Neural cell (in vitro differentiated cells): ENCODE measurements around the gene TSPEAR. TPM values are rescaled to one million over a fixed set of nuclear protein-coding genes. Genes with fewer than 3 reads are reported as not detected.

Experiments used
- H2AFZ ChIP-seq: fragments of 200-600, 300-800 bp; sonication (generic), shearing (Covaris generic); 2 replicates; pipeline ENCODE4 v1.6.0; 2014; ENCODE audit warnings: low read depth, mild to moderate bottlenecking, antibody characterized with exemption, low read length, moderate library complexity
- H3F3A ChIP-seq: fragments of 200-600 bp; shearing (Covaris generic); 2 replicates; pipeline ENCODE4 v1.6.1; 2016; ENCODE audit warnings: mild to moderate bottlenecking, moderate library complexity, mixed read lengths, antibody characterized with exemption, low read length; ENCODE audit not compliant: insufficient read depth, poor library complexity, severe bottlenecking
- H3K27ac ChIP-seq: fragments of 200-600, 300-800 bp; sonication (generic), shearing (Covaris generic); 2 replicates; pipeline ENCODE4 v1.5.1; 2014; ENCODE audit warnings: mild to moderate bottlenecking, low read length, moderate library complexity
- H3K27me3 ChIP-seq: fragments of 300-800, 200-600 bp; sonication (generic), shearing (Covaris generic); 2 replicates; pipeline ENCODE4 v1.6.0; 2014; ENCODE audit warnings: mild to moderate bottlenecking, low read depth, low read length, moderate library complexity; ENCODE audit not compliant: insufficient read depth
- H3K36me3 ChIP-seq: fragments of 300-800, 200-600 bp; sonication (generic), shearing (Covaris generic); 2 replicates; pipeline ENCODE4 v1.5.1; 2014; ENCODE audit warnings: mild to moderate bottlenecking, antibody characterized with exemption, low read length, moderate library complexity; ENCODE audit not compliant: insufficient read depth
- H3K4me2 ChIP-seq: fragments of 300-800, 200-600 bp; sonication (generic), shearing (Covaris generic); 2 replicates; pipeline ENCODE4 v1.6.0; 2014; ENCODE audit warnings: mild to moderate bottlenecking, low read length
- H3K4me3 ChIP-seq: fragments of 300-800, 200-600 bp; sonication (generic), shearing (Covaris generic); 2 replicates; pipeline ENCODE4 v1.5.1; 2014; ENCODE audit warnings: mild to moderate bottlenecking, low read length, moderate library complexity
- H3K79me2 ChIP-seq: fragments of 200-600 bp; shearing (Covaris generic); replicated peaks from 2 replicates; pipeline ENCODE4 v1.6.0; 2014; ENCODE audit warnings: mild to moderate bottlenecking, low read length, moderate library complexity; ENCODE audit not compliant: insufficient read depth
- H3K9ac ChIP-seq: fragments of 300-800, 200-600 bp; sonication (generic), shearing (Covaris generic); 2 replicates; pipeline ENCODE4 v1.6.1; 2016; ENCODE audit warnings: mild to moderate bottlenecking, low read length, mixed read lengths
- H3K9me2 ChIP-seq: fragments of 200-600 bp; shearing (Covaris generic); 2 replicates; pipeline ENCODE4 v1.6.1; 2016; ENCODE audit warnings: mild to moderate bottlenecking, low read length, mixed read lengths; ENCODE audit not compliant: insufficient read depth
- H3K9me3 ChIP-seq: fragments of 200-600, 300-800 bp; sonication (generic), shearing (Covaris generic); 2 replicates; pipeline ENCODE4 v1.6.1; 2016; ENCODE audit warnings: mild to moderate bottlenecking, mixed run types, low read length, moderate library complexity, mixed read lengths
- H4K20me1 ChIP-seq: fragments of 200-600 bp; shearing (Covaris generic); 2 replicates; pipeline ENCODE4 v1.6.1; 2016; ENCODE audit warnings: mild to moderate bottlenecking, mixed run types; ENCODE audit not compliant: insufficient read depth
- EP300 ChIP-seq: fragments of 450-650 bp; conservative IDR thresholded peaks from 2 replicates; pipeline ENCODE4 v1.6.1; 2014; ENCODE audit warnings: antibody characterized with exemption, mild to moderate bottlenecking, moderate library complexity; ENCODE audit not compliant: poor library complexity, severe bottlenecking
- EZH2 ChIP-seq: fragments of 200-600, 300-800 bp; shearing (Covaris generic), sonication (generic); IDR thresholded peaks from 2 replicates; pipeline ENCODE4 v1.6.1; 2014; ENCODE audit warnings: antibody characterized with exemption, low read length, borderline replicate concordance, mild to moderate bottlenecking; ENCODE audit not compliant: insufficient read depth, poor library complexity, severe bottlenecking
- MXI1 ChIP-seq: fragments of 450-650 bp; conservative IDR thresholded peaks from 2 replicates; pipeline ENCODE4 v1.6.1; 2014; ENCODE audit warnings: antibody characterized with exemption, mild to moderate bottlenecking; ENCODE audit not compliant: poor library complexity, severe bottlenecking
- POLR2AphosphoS5 ChIP-seq: IDR thresholded peaks from 2 replicates; pipeline ENCODE4 v1.6.1; 2012
- RAD21 ChIP-seq: fragments of 450-650 bp; conservative IDR thresholded peaks from 2 replicates; pipeline ENCODE4 v1.6.1; 2014; ENCODE audit warnings: antibody characterized with exemption, mild to moderate bottlenecking, moderate library complexity
- SMC3 ChIP-seq: fragments of 450-650 bp; conservative IDR thresholded peaks from 2 replicates; pipeline ENCODE4 v1.6.1; 2014; ENCODE audit warnings: antibody characterized with exemption, mild to moderate bottlenecking, moderate library complexity; ENCODE audit not compliant: poor library complexity
- TAF1 ChIP-seq: IDR thresholded peaks from 2 replicates; pipeline ENCODE4 v1.6.1; 2012; ENCODE audit warnings: low read depth
- polyA plus RNA-seq: library from polyadenylated mRNA; depleted of rRNA; stranded (reverse); fragments of >200 nt; gene quantifications from 2 replicates; pipeline ENCODE4 v1.2.3, GENCODE V29; 2014
- TF ChIP-seq, protein P1 (sequence below): IDR thresholded peaks from 2 replicates; pipeline ENCODE4 v1.6.1; 2012; ENCODE audit warnings: borderline replicate concordance
- TF ChIP-seq, protein P2 (sequence below): fragments of 450-650 bp; IDR thresholded peaks from 2 replicates; pipeline ENCODE4 v1.5.1; 2014; ENCODE audit warnings: antibody characterized with exemption, mild to moderate bottlenecking, moderate library complexity; ENCODE audit not compliant: poor library complexity, severe bottlenecking

Gene TSPEAR
- polyA plus RNA-seq, 1 donor from 2014 or later: 0.19 TPM

DNA sequence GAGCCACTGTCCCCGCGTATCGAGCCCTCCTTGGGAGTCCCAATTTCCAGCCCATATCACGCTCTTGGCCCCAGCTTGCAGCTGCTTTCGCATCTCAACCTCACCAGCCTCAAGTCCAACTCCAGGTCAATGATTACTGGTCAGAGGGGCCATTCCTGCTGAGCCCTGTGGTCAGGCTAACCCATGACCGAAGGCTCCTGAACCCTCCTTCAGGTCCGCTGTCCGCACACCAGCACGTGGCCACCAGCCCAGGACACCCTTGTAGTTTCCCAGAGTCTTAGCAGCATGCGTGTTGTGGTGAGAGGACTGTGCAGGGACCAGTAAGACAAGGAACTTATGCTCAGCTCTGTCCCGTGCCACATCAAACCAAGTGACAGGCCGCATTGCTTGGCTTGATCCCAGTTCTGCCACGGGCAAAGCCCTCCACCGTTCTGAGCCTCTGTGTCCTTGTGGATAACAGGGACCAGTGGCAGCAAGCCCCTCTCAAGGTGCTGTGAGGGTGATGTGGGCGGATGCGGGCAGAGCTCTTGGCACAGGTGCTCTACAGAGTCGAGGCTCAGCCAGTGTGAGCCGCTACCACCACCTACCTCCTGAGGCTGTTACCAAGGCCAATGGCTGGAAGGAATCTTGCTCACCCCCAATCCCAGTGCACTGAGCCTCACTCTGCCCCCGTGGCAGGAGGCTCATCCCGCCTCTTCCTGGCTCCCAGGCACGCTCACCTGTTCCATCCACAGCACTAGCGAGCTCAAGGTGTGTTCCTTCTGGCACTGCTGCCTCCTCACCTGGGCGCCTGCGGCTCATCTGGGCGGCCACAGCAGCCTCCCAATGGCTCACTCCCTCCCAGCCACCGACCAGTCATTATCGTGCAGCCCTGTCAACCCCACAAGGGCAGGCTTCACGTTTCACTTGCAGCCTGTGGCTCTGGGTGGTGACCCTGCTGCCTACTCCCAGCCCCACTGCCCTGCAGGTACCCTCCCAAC, 191.7 kb downstream of the TSPEAR start:
- Histone ChIP-seq H2AFZ (no peak overlapping the region), H3K79me2 (no peaks in the 10 kb centered on the region), H3K4me2 (no peak overlapping the region), H3F3A (no peaks in the 10 kb centered on the region), H3K36me3 (no peaks in the 10 kb centered on the region), H3K9ac (no peak overlapping the region), H3K27ac (no peak overlapping the region), H3K4me3 (no peak overlapping the region), H4K20me1 (no peaks in the 10 kb centered on the region), H3K9me3 (peaks cover 3% of the 10 kb centered on the region), H3K9me2 (no peaks in the 10 kb centered on the region), H3K27me3 (no peaks in the 10 kb centered on the region)
- TF ChIP-seq, protein P1, sequence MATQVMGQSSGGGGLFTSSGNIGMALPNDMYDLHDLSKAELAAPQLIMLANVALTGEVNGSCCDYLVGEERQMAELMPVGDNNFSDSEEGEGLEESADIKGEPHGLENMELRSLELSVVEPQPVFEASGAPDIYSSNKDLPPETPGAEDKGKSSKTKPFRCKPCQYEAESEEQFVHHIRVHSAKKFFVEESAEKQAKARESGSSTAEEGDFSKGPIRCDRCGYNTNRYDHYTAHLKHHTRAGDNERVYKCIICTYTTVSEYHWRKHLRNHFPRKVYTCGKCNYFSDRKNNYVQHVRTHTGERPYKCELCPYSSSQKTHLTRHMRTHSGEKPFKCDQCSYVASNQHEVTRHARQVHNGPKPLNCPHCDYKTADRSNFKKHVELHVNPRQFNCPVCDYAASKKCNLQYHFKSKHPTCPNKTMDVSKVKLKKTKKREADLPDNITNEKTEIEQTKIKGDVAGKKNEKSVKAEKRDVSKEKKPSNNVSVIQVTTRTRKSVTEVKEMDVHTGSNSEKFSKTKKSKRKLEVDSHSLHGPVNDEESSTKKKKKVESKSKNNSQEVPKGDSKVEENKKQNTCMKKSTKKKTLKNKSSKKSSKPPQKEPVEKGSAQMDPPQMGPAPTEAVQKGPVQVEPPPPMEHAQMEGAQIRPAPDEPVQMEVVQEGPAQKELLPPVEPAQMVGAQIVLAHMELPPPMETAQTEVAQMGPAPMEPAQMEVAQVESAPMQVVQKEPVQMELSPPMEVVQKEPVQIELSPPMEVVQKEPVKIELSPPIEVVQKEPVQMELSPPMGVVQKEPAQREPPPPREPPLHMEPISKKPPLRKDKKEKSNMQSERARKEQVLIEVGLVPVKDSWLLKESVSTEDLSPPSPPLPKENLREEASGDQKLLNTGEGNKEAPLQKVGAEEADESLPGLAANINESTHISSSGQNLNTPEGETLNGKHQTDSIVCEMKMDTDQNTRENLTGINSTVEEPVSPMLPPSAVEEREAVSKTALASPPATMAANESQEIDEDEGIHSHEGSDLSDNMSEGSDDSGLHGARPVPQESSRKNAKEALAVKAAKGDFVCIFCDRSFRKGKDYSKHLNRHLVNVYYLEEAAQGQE: no peak
- TF ChIP-seq TAF1 (no peak), RAD21 (no peak), SMC3 (no peak), EP300 (no peak), POLR2AphosphoS5 (no peak), EZH2 (no peak), MXI1 (no peak)
- TF ChIP-seq, protein P2, sequence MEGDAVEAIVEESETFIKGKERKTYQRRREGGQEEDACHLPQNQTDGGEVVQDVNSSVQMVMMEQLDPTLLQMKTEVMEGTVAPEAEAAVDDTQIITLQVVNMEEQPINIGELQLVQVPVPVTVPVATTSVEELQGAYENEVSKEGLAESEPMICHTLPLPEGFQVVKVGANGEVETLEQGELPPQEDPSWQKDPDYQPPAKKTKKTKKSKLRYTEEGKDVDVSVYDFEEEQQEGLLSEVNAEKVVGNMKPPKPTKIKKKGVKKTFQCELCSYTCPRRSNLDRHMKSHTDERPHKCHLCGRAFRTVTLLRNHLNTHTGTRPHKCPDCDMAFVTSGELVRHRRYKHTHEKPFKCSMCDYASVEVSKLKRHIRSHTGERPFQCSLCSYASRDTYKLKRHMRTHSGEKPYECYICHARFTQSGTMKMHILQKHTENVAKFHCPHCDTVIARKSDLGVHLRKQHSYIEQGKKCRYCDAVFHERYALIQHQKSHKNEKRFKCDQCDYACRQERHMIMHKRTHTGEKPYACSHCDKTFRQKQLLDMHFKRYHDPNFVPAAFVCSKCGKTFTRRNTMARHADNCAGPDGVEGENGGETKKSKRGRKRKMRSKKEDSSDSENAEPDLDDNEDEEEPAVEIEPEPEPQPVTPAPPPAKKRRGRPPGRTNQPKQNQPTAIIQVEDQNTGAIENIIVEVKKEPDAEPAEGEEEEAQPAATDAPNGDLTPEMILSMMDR: no peak

DNA sequence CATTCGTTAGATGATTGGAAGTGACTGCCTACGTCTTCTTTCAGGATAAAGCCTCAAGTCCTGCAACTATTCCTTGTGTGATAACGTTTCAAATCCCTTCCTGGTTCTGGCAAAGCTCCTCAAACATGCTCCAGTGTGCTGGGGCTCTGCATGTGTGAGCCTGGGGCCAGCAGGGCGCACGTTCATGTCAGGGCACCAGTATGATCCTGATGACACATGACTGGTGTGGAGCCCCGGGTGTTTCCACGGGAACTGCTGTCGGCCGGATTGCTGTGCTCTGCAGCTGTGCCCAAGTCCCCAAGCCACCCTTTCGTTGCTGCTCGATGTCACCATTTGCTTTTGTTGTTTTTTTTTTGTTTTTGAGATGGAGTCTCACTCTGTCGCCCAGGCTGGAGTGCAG, 192.7 kb downstream of the TSPEAR start:
- TF ChIP-seq RAD21 (no peak), TAF1 (no peak), EZH2 (no peak), POLR2AphosphoS5 (no peak), EP300 (no peak), MXI1 (no peak), SMC3 (no peak)
- TF ChIP-seq, protein P1: no peak
- TF ChIP-seq, protein P2: no peak
- Histone ChIP-seq H3K36me3 (no peaks in the 10 kb centered on the region), H4K20me1 (no peaks in the 10 kb centered on the region), H3K9ac (no peak overlapping the region), H3K4me3 (no peak overlapping the region), H3K27ac (no peak overlapping the region), H3K9me3 (peaks cover 3% of the 10 kb centered on the region), H3F3A (no peaks in the 10 kb centered on the region), H2AFZ (no peak overlapping the region), H3K27me3 (no peaks in the 10 kb centered on the region), H3K4me2 (no peak overlapping the region), H3K9me2 (no peaks in the 10 kb centered on the region), H3K79me2 (no peaks in the 10 kb centered on the region)
